ENCODE data around the gene GAL3ST3. TPM values are rescaled to one million over a fixed set of nuclear protein-coding genes. Genes with fewer than 3 reads are reported as not detected.

The GAL3ST3 gene
- total and polyA plus RNA-seq, 2 experiments from 2014 or later, result 15.6 to 63.4 TPM

DNA sequence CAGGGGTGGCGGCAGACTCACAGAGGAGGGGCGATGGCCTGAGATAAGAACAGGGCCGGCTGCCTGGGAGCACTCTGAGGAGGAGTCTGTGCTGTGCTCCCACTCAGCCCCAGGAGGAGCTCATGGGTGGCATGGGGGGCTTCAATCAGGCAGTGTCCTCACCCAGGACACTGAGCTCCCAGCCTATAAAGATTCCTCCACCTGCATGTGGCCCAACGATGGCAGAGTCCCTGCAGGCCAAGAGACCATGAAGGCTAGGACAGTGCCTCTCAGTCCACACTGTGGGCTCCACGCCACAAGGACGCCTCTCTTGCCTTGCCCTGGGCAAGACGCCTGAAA lies 35.2 kb downstream of the GAL3ST3 start:
- H3K27ac ChIP-seq (ENCODE audit: low read depth), result no peak overlapping the region
- Mint-ChIP-seq H3K27ac (no peak overlapping the region), H3K27me3 (ENCODE audit: insufficient read depth, low read depth, poor library complexity) (peaks cover 17% of the 10 kb centered on the region), H3K9me3 (no peaks in the 10 kb centered on the region), H3K4me3 (no peak overlapping the region), H3K4me1 (no peaks in the 10 kb centered on the region), H3K36me3 (ENCODE audit: low read depth) (no peaks in the 10 kb centered on the region)
- no peaks in the 10 kb centered on the region for H4K20me1 ChIP-seq (replicated peaks; ENCODE audit: insufficient read depth)
- H3K4me1 ChIP-seq (ENCODE audit: insufficient read depth), result no peaks in the 10 kb centered on the region
- no peak overlapping the region for H2AFZ ChIP-seq
- no peaks in the 10 kb centered on the region for H3K36me3 ChIP-seq (ENCODE audit: insufficient read depth)
- no peak overlapping the region for H3K4me2 ChIP-seq
- 0 out of 2 replicates have a peak, but pooled peaks cover 3% of the 10 kb centered on the region for H3F3A ChIP-seq (replicated peaks; ENCODE audit: low read depth)
- H3K79me2 ChIP-seq (replicated peaks; ENCODE audit: insufficient read depth), result no peaks in the 10 kb centered on the region
- no peaks in the 10 kb centered on the region for H3K9me2 ChIP-seq (ENCODE audit: insufficient read depth)
- H3K27me3 ChIP-seq (ENCODE audit: insufficient read depth), result peaks cover 23% of the 10 kb centered on the region
- no peak for DNase-seq (ENCODE audit: low spot score)
- no peak overlapping the region for H3K4me3 ChIP-seq
- no peak for ATAC-seq
- TF ChIP-seq EZH2 (IDR thresholded peaks at IDR 0.05; ENCODE audit: low read depth, unreplicated experiment) (no peak), JUNB (IDR thresholded peaks at IDR 0.05; ENCODE audit: unreplicated experiment) (no peak), CREB1 (CRISPR knock-in tag; IDR thresholded peaks at IDR 0.05; ENCODE audit: low read depth) (no peak), ZNF331 (CRISPR knock-in tag; IDR thresholded peaks at IDR 0.05; ENCODE audit: low read depth) (no peak), CTCF (conservative IDR thresholded peaks at IDR 0.05; ENCODE audit: low read depth in 2 of 2) (no peak), POLR2AphosphoS5 (IDR thresholded peaks at IDR 0.05; ENCODE audit: low read depth) (no peak), STAT1 (IDR thresholded peaks at IDR 0.05; ENCODE audit: unreplicated experiment) (no peak), NANOG (IDR thresholded peaks at IDR 0.05; ENCODE audit: borderline replicate concordance) (no peak), ZNF114 (CRISPR knock-in tag; IDR thresholded peaks at IDR 0.05) (no peak)

- H3K9me3 Mint-ChIP-seq, result no peaks in the 10 kb centered on the region
- peak; percentile 51 for TF ChIP-seq REST (IDR thresholded peaks at IDR 0.05; ENCODE audit: unreplicated experiment)
- TF ChIP-seq, protein P1, sequence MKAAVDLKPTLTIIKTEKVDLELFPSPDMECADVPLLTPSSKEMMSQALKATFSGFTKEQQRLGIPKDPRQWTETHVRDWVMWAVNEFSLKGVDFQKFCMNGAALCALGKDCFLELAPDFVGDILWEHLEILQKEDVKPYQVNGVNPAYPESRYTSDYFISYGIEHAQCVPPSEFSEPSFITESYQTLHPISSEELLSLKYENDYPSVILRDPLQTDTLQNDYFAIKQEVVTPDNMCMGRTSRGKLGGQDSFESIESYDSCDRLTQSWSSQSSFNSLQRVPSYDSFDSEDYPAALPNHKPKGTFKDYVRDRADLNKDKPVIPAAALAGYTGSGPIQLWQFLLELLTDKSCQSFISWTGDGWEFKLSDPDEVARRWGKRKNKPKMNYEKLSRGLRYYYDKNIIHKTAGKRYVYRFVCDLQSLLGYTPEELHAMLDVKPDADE (IDR thresholded peaks at IDR 0.05), result no peak
- no peak for TF ChIP-seq ZNF331 (CRISPR knock-in tag; IDR thresholded peaks at IDR 0.05; ENCODE audit: low read depth)
- peaks cover 15% of the 10 kb centered on the region for H3K27me3 Mint-ChIP-seq (ENCODE audit: insufficient read depth, low read depth, poor library complexity)
- no peak overlapping the region for H3K27ac ChIP-seq (ENCODE audit: low read depth)
- peaks cover under 1% of the 10 kb centered on the region; the same call in 1 of the 3 replicates for H3K4me1 Mint-ChIP-seq
- H3K4me1 ChIP-seq (ENCODE audit: insufficient read depth), result no peaks in the 10 kb centered on the region
- H3K36me3 Mint-ChIP-seq (ENCODE audit: low read depth), result no peaks in the 10 kb centered on the region
- H3K4me2 ChIP-seq, result no peak overlapping the region
- H3K79me2 ChIP-seq (replicated peaks; ENCODE audit: insufficient read depth), result no peaks in the 10 kb centered on the region
- no peaks in the 10 kb centered on the region for H4K20me1 ChIP-seq (replicated peaks; ENCODE audit: insufficient read depth)
- H3K27me3 ChIP-seq (ENCODE audit: insufficient read depth), result peaks cover 23% of the 10 kb centered on the region
- H3K27ac Mint-ChIP-seq, result no peak overlapping the region
- no peaks in the 10 kb centered on the region for H3K9me2 ChIP-seq (ENCODE audit: insufficient read depth)
- no peak overlapping the region for H3K4me3 ChIP-seq
- 0 out of 2 replicates have a peak, but pooled peaks cover 3% of the 10 kb centered on the region for H3F3A ChIP-seq (replicated peaks; ENCODE audit: low read depth)
- no peak overlapping the region for H3K4me3 Mint-ChIP-seq
- no peak overlapping the region for H2AFZ ChIP-seq
- ATAC-seq, result peak; percentile 11; the same call in 1 of the 3 replicates
- DNase-seq (ENCODE audit: low spot score), result peak; percentile 40
- no peaks in the 10 kb centered on the region for H3K36me3 ChIP-seq (ENCODE audit: insufficient read depth)
Measured at GRCh38 chr11:66012946-66013761, 35.8 kb downstream of the GAL3ST3 start.
